GM20000 (cell line): Measurements from ENCODE around the gene TUT4.
"Not testable (repeated sequence)": the region's sequence is repeated elsewhere in the genome, so short reads cannot be mapped to it uniquely, and the experiment has no call there.

Experiments used
- DNase-seq: peaks from one replicate; pipeline ENCODE4 v3.0.0; 2012; ENCODE audit warnings: low spot score
- CTCF ChIP-seq: IDR thresholded peaks from 2 replicates; pipeline ENCODE4 v1.5.1; 2012; ENCODE audit warnings: mild to moderate bottlenecking, control low read depth; ENCODE audit errors: extremely low read depth, missing control alignments

TUT4 gene

GRCh38 chr1:52588027-52588426, 35.1 kb upstream of the TUT4 start:
- DNase-seq: no peak
- TF ChIP-seq CTCF: no peak

GRCh38 chr1:52585474-52585873, 32.6 kb upstream of the TUT4 start:
- DNase-seq: no peak
- no peak for TF ChIP-seq CTCF

- no peak for DNase-seq
- no peak for TF ChIP-seq CTCF
These were observed 29.3 kb upstream of the TUT4 start for GRCh38 chr1:52582116-52582696.

GRCh38 chr1:52580283-52580682, 27.4 kb upstream of the TUT4 start:
- no peak for DNase-seq
- TF ChIP-seq CTCF: no peak

- no peak for TF ChIP-seq CTCF
- no peak for DNase-seq
These were observed 26.5 kb upstream of the TUT4 start for GRCh38 chr1:52579415-52579814.

GRCh38 chr1:52578066-52578465, 25.2 kb upstream of the TUT4 start:
- not testable (repeated sequence) for DNase-seq

- TF ChIP-seq CTCF: no peak
- DNase-seq: no peak
These were observed 23.2 kb upstream of the TUT4 start for GRCh38 chr1:52576074-52576473.

- TF ChIP-seq CTCF: no peak
- no peak for DNase-seq
These were observed 21.7 kb upstream of the TUT4 start for GRCh38 chr1:52574594-52574993.
